EH (cell line): ENCODE results near the gene PCCA.
"Not testable (repeated sequence)": the region's sequence is repeated elsewhere in the genome, so short reads cannot be mapped to it uniquely, and the experiment has no call there.

Source experiments
- DNase-seq: peaks from one replicate; pipeline ENCODE4 v3.0.0-alpha.2; 2015; ENCODE audit warnings: low read depth

PCCA gene

GRCh38 chr13:100088644-100089464 lies at the start of gene PCCA:
TSS of gene PCCA (plus strand) at chr13:100089093. CDS start at chr13:100089121, 28 bp downstream.
- peak; percentile 94 for DNase-seq

GRCh38 chr13:100039740-100040139 lies 49.2 kb upstream of the PCCA start:
- DNase-seq: peak; percentile 4

GRCh38 chr13:100040196-100040595 lies 48.7 kb upstream of the PCCA start:
- DNase-seq: no peak

DNA sequence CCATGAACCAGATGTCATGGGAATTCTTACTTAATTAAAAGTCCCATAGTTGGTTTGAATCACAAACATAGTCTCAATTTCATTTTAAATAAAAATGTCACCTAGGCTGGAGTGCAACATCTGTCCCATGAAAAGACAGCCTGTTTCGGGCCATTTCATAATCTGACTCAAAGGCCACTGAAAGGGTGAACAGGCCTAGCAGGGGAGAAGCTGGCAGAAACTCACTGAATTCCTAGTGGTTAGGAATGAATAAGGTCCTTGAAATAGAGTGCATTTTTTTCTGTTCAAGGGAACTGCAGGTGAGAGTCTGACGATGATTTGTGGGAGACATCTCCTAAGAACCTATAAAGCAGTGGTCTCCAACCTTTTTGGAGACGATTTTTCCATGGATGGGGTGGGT lies 44.0 kb upstream of the PCCA start:
- DNase-seq: no peak

DNA sequence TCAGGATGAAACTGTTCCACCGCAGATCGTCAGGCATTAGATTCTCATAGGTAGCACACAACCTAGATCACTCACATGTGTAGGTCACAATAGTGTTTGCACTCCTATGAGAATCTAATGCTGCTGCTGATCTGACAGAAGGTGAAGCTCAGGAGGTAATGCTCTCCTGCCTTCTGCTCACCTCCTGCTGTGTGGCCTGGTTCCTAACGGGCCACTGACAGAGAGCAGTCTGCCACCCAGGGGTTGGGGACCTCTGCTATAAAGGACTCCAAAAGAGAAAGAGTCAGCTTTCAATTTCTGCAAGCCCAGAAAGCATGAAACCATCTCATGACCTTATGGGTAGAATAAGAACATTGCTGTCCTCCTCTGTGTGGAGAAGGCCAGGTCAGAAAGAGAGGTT lies 43.5 kb upstream of the PCCA start:
- no peak for DNase-seq

DNA sequence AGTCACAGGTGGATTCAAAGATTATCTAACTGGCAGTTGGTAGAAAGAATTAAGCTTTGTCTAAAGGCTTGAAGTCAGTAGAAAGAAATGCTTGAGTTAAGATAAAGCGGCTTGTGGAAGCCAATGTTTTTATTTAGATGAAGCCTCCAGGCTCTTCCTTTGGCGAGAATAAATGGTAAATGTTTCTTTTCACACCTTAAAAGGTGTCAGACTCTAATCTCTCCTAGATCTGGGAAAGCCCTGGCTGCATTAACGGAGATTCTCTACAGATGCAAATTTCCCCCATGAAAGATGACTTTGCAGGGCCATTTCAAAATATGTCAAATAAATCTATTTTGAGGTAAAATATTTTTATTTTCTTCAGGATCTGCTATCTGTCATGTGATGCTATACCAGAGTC lies 37.8 kb upstream of the PCCA start:
- DNase-seq: no peak

- DNase-seq: no peak
Observed at GRCh38 chr13:100059827-100060226, 29.1 kb upstream of the PCCA start.

GRCh38 chr13:100063333-100063732 lies 25.6 kb upstream of the PCCA start:
- DNase-seq: no peak

- no peak for DNase-seq
Observed at GRCh38 chr13:100063906-100064305, 25.0 kb upstream of the PCCA start.

- no peak for DNase-seq
Observed at GRCh38 chr13:100068133-100068931, 20.6 kb upstream of the PCCA start.

DNA sequence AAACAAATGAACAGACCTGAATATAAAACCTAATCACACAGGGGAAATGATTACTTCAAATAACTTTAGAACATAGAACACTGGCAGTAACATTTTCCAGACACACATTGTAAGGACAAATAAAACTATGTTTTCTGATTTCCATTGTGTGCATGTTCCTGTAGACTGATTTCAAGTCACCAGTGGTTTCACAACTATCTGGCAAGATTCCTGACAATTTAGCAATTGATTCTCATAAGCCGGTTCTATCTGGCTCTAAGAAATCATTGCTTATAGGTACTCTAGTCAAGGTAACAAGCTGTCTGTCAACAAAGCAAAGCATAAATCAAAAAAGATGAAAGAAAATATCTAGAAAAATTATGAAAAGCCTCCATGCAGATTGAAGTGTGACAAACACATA lies 19.6 kb upstream of the PCCA start:
- DNase-seq: no peak

- peak; percentile 55 for DNase-seq
Observed at GRCh38 chr13:100075700-100076587, 12.9 kb upstream of the PCCA start.

- DNase-seq: not testable (repeated sequence)
Observed at GRCh38 chr13:100079003-100079402, 9.9 kb upstream of the PCCA start.

GRCh38 chr13:100083401-100083800 lies 5.5 kb upstream of the PCCA start:
- not testable (repeated sequence) for DNase-seq

- no peak for DNase-seq
Observed at GRCh38 chr13:100088273-100088643, 635 bp upstream of the PCCA start.

DNA sequence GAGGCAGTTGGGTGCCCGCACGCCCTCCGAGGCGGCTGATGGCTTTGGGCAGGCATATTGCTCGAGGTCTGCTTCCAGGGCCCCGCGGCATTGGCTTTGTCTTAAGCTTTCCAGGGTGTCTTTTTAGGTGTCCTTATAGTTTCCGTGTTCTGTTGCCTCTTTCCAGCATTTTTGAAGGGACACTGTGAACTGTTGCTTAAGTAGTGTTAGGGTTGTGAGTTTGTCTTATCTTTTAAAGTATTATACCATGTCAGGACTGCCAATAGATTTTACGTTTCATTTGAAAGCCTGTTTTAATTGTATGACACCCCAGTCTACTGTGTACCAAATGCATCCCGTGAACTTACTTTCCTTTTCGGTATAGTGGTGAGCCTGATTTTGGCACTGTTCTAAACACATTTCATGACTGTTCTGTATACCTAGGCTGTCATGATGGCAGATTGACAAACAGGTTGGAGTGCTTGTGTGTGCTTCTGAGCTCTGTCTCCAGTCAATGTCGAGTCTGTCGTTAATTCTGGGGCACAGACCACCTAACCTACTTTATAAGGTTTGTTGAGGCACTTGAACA lies 656 bp downstream of the PCCA start:
- DNase-seq: peak; percentile 20

DNA sequence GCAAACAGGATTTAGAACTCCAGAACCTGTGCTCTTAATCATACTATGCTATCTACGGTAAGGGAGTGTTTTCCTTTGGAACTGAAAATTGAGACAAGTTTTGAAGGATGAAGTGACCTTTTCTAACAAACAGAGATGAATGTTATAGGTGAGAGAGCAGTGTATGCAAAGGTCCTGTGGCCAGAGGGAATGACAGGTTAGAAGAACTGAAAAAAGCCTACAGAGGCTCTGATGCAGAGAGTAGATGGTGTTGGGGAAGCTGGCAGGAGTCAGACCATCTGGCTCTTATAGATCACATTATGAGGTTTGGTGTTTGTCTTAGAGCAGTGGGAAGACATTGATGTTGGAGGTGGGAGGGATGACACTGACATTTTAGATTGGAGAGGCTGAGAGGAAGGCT lies 2.0 kb downstream of the PCCA start:
- no peak for DNase-seq

DNA sequence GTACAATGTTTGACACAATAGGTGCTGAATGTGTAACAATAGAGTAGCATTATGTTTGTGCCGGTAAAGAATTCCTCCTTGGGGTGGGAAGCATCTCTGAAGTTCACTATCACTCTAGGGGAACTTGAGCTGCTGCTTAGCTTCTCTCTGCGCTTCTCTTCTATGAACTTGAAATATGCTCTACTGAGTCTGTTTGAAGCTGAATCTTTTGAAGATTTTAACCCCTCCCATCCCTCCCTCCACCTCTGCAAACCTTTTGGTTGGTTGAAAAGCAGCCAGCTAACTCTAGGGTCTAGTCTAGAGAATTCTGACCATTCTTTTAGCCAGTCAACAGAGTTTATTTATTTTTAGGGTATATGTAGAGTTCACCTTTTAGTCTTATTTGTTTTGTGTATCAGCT lies 2.5 kb downstream of the PCCA start:
- no peak for DNase-seq

- DNase-seq: not testable (repeated sequence)
Observed at GRCh38 chr13:100092273-100092672, 3.4 kb downstream of the PCCA start.

DNA sequence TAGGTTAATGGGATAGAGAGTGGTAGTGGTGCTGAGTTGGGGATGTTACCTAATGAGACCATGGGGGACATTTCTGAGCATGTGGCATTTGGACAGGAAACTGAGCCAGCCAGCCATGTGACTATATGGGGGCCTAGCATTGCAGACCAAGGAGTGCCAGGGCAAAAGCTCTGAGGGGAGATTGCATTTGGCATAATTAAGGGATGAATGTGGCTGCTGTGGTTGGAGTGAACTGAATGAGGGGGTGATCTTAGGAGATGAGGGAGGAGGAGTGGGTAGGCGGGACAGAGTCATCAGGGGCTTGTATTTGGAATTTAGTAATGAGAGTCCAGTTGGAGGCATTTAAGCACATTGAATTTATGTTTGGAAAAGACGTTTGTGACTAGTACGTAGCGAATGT lies 6.6 kb downstream of the PCCA start:
- no peak for DNase-seq

DNA sequence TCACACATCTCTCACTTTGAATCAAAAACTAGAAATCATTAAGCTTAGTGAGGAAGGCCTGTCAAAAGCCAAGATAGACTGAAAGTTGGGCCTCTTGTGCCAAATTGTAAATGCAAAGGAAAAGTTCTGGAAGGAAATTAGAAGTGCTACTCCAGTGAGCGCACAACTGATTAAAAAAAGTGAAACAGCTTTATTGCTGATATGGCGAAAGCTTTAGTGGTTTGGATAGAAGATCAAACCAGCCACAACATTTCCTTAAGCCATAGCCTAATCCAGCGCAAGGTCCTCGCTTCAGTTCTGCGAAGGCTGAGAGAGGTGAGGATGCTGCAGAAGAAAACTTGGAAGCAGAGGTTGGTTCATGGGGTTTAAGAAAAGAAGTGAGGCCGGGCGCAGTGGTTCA lies 7.6 kb downstream of the PCCA start:
- DNase-seq: no peak

DNA sequence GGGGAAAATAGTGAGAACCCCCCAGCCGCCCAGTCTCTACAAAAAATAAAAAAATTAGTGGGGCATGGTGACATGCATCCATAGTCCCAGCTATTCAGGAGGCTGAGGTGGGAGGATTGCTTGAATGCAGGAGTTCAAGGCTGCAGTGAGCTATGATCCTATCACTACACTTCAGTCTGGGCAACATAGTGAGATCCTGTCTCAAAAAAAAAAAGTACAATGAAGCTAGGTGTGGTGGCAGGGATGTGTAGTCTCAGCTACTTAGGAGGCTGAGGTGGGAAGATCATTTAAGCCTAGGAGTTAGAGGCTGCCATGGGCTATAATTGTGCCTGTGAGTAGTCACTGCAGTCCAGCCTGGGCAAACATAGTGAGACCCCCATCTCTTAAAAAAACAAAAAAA lies 8.9 kb downstream of the PCCA start:
- DNase-seq: no peak
